A549 (cell line): ENCODE results near the gene SHROOM1. TPM values are rescaled to one million over a fixed set of nuclear protein-coding genes. Genes with fewer than 3 reads are reported as not detected.

Source experiments
- ATAC-seq, 2 experiments: fragments of 200-7000 bp in 1 of 2; fragments of >200 bp in 1 of 2; cut with Nextera tagmentation in 1 of 2; cut with Tn5 transposase in 1 of 2; 3 replicates each; pipeline versions ENCODE4 v1.8.0 to v1.9.1; 2018 to 2020; ENCODE audit warnings: mild to moderate bottlenecking in 1 of 2, moderate library complexity in 1 of 2
- CTCF ChIA-PET: fragments of 300-600 bp; sonication (Branson Sonifier 250); formaldehyde crosslinking; extraction: SDS; loops from one replicate; lab custom pipeline; 2021; ENCODE audit warnings: antibody characterized with exemption, inconsistent platforms; lab: Yijun Ruan, JAX
- POLR2A ChIA-PET: fragments of 350-600 bp; formaldehyde crosslinking; extraction: SDS; loops from one replicate; lab custom pipeline; 2021; ENCODE audit warnings: antibody characterized with exemption, inconsistent platforms; lab: Yijun Ruan, JAX
- DNase-seq, 2 experiments: peaks; one replicate each; pipeline versions ENCODE4 v3.0.0 to v3.0.0-alpha.2; 2011 to 2016; ENCODE audit warnings: low read depth in 1 of 2, low spot score in 1 of 2
- FAIRE-seq: peaks from 2 replicates; lab custom pipeline; 2011; peaks lifted over from hg19 to GRCh38; lab: Jason Lieb, UNC
- H3K27ac ChIP-seq, 2 experiments: fragments of >200 bp; sonication (Bioruptor Twin); formaldehyde crosslinking; 3 replicates each; pipeline ENCODE4 v1.5.1; 2016 to 2017
- H3K4me1 ChIP-seq: fragments of >200 bp; sonication (Bioruptor Twin); formaldehyde crosslinking; 3 replicates; pipeline ENCODE4 v1.6.1; 2016
- H3K4me2 ChIP-seq: fragments of >200 bp; sonication (Bioruptor Twin); formaldehyde crosslinking; 3 replicates; pipeline ENCODE4 v1.6.1; 2016
- H3K4me3 ChIP-seq: fragments of >200 bp; sonication (Bioruptor Twin); formaldehyde crosslinking; 3 replicates; pipeline ENCODE4 v1.5.1; 2016
- H3K9me3 ChIP-seq: fragments of >200 bp; sonication (Bioruptor Twin); formaldehyde crosslinking; 3 replicates; pipeline ENCODE4 v1.6.1; 2016
- ATOH8 ChIP-seq: fragments of 250-450 bp; sonication (Bioruptor Pico); IDR thresholded peaks from 2 replicates; pipeline ENCODE4 v1.5.0; 2020; ENCODE audit warnings: low read depth, mild to moderate bottlenecking, moderate library complexity
- CBX8 ChIP-seq: fragments of 200-600 bp; sonication (generic); IDR thresholded peaks from 2 replicates; pipeline ENCODE4 v1.6.1; 2016
- CEBPB ChIP-seq, 2 experiments: fragments of >200 bp in 1 of 2; sonication (Bioruptor Twin) in 1 of 2; formaldehyde crosslinking in 1 of 2; IDR thresholded peaks; 2 replicates each; pipeline ENCODE4 v1.6.1; 2012 to 2016
- CHD4 ChIP-seq: fragments of 200-600 bp; sonication (generic); IDR thresholded peaks from 2 replicates; pipeline ENCODE4 v1.6.1; 2016; ENCODE audit warnings: antibody characterized with exemption, mild to moderate bottlenecking, borderline replicate concordance
- EHF ChIP-seq: fragments of 250-450 bp; sonication (Bioruptor Pico); IDR thresholded peaks from 2 replicates; pipeline ENCODE4 v1.5.0; 2020; ENCODE audit warnings: mild to moderate bottlenecking
- EHMT2 ChIP-seq: fragments of 200-600 bp; sonication (generic); IDR thresholded peaks from 2 replicates; pipeline ENCODE4 v1.6.1; 2016; ENCODE audit warnings: antibody characterized with exemption, low read depth, mild to moderate bottlenecking, moderate library complexity
- EP300 ChIP-seq, 2 experiments: fragments of >200 bp; sonication (Bioruptor Twin); formaldehyde crosslinking; IDR thresholded peaks; 2 replicates in 1 of 2; 3 replicates in 1 of 2; pipeline ENCODE4 v1.6.1; 2016 to 2017
- ESRRA ChIP-seq: fragments of 150-350 bp; IDR thresholded peaks from 2 replicates; pipeline ENCODE4 v1.6.1; 2014; ENCODE audit warnings: mild to moderate bottlenecking, low read length, borderline replicate concordance
- HOXB13 ChIP-seq: fragments of 250-450 bp; sonication (Bioruptor Pico); IDR thresholded peaks from 2 replicates; pipeline ENCODE4 v1.5.0; 2020; ENCODE audit warnings: low read depth, mild to moderate bottlenecking, moderate library complexity
- JUN ChIP-seq, 2 experiments: fragments of >200 bp; sonication (Bioruptor Twin); formaldehyde crosslinking; IDR thresholded peaks; 2 replicates in 1 of 2; 3 replicates in 1 of 2; pipeline ENCODE4 v1.6.1; 2016 to 2017
- MAFK ChIP-seq: fragments of 450-650 bp; IDR thresholded peaks from 2 replicates; pipeline ENCODE4 v1.6.1; 2014; ENCODE audit not compliant: partially characterized antibody
- NFE2L2 ChIP-seq: fragments of 150-350 bp; conservative IDR thresholded peaks from 2 replicates; pipeline ENCODE4 v1.6.1; 2014; ENCODE audit warnings: low read length
- NPAS2 ChIP-seq: fragments of 250-450 bp; sonication (Bioruptor Pico); IDR thresholded peaks from 2 replicates; pipeline ENCODE4 v1.8.0; 2022; ENCODE audit warnings: mild to moderate bottlenecking, moderate library complexity, borderline replicate concordance
- PHF8 ChIP-seq: fragments of 200-600 bp; sonication (generic); IDR thresholded peaks from 2 replicates; pipeline ENCODE4 v1.6.1; 2016; ENCODE audit warnings: low read depth, mild to moderate bottlenecking, antibody characterized with exemption, moderate library complexity, borderline replicate concordance
- POLR2A ChIP-seq: IDR thresholded peaks from 2 replicates; pipeline ENCODE4 v1.6.1; 2012; ENCODE audit warnings: mild to moderate bottlenecking, low read length
- RAD21 ChIP-seq, 2 experiments: fragments of >200 bp in 1 of 2; sonication (Bioruptor Twin) in 1 of 2; formaldehyde crosslinking in 1 of 2; IDR thresholded peaks in 1 of 2; conservative IDR thresholded peaks in 1 of 2; 2 replicates in 1 of 2; 3 replicates in 1 of 2; pipeline ENCODE4 v1.6.1; 2012 to 2018; ENCODE audit warnings: inconsistent platforms in 1 of 2
- RCOR1 ChIP-seq: fragments of 150-350 bp; IDR thresholded peaks from 2 replicates; pipeline ENCODE4 v1.6.1; 2014; ENCODE audit warnings: antibody characterized with exemption, low read length, low read depth
- TFCP2L1 ChIP-seq: fragments of 250-450 bp; sonication (Bioruptor Pico); IDR thresholded peaks from 2 replicates; pipeline ENCODE4 v1.5.0; 2021; ENCODE audit warnings: mild to moderate bottlenecking
- TP53 ChIP-seq: fragments of 250-450 bp; sonication (Bioruptor Pico); IDR thresholded peaks from 2 replicates; pipeline ENCODE4 v1.5.0; 2021; ENCODE audit warnings: mild to moderate bottlenecking, moderate library complexity
- ZC3H11A ChIP-seq: fragments of 450-650 bp; IDR thresholded peaks from 2 replicates; pipeline ENCODE4 v1.6.1; 2014; ENCODE audit warnings: antibody characterized with exemption, mild to moderate bottlenecking
- ZNF302 ChIP-seq: fragments of 250-450 bp; sonication (Bioruptor Pico); IDR thresholded peaks from 2 replicates; pipeline ENCODE4 v1.9.0; 2021; ENCODE audit warnings: inconsistent platforms, mild to moderate bottlenecking, moderate library complexity
- ZSCAN20 ChIP-seq: fragments of 250-450 bp; sonication (Bioruptor Pico); IDR thresholded peaks from 2 replicates; pipeline ENCODE4 v1.8.0; 2022; ENCODE audit warnings: mild to moderate bottlenecking, moderate library complexity
- WGBS: methylation state at CpG from one replicate; pipeline ENCODE4 v1.1.6; 2017; ENCODE audit errors: missing lambda C conversion rate; 5-methylcytosine and 5-hydroxymethylcytosine counted together
- polyA plus RNA-seq, 4 experiments: library from polyadenylated mRNA; depleted of rRNA in 3 of 4; stranded (reverse); fragments of >200 nt; fragmentation: RNase III in 1 of 4; extraction: RNeasy Plus Mini Kit Qiagen cat#74134 plus additional on column Dnase treatment in 1 of 4; gene quantifications; 2 replicates in 3 of 4; 3 replicates in 1 of 4; pipeline ENCODE4 v1.2.3, GENCODE V29; 2011 to 2017
- TF ChIP-seq, protein P1 (sequence below): fragments of >200 bp; sonication (Bioruptor Twin); formaldehyde crosslinking; IDR thresholded peaks from 3 replicates; pipeline ENCODE4 v1.5.1; 2016
- TF ChIP-seq, protein P2 (sequence below): fragments of 450-650 bp; IDR thresholded peaks from 2 replicates; pipeline ENCODE4 v1.6.1; 2014; ENCODE audit warnings: antibody characterized with exemption
- TF ChIP-seq, protein P3 (sequence below): fragments of 250-450 bp; sonication (Bioruptor Pico); IDR thresholded peaks from 2 replicates; pipeline ENCODE4 v1.5.0; 2021; ENCODE audit warnings: mild to moderate bottlenecking, moderate library complexity, borderline replicate concordance
- TF ChIP-seq, protein P4 (sequence below): fragments of 150-350 bp; IDR thresholded peaks from 2 replicates; pipeline ENCODE4 v1.6.1; 2014; ENCODE audit warnings: low read depth, mild to moderate bottlenecking, low read length

SHROOM1 gene
- polyA plus RNA-seq, 2 of the 4 experiments (the other 2 are of a cell fraction), result 4.5 to 5.4 TPM

DNA sequence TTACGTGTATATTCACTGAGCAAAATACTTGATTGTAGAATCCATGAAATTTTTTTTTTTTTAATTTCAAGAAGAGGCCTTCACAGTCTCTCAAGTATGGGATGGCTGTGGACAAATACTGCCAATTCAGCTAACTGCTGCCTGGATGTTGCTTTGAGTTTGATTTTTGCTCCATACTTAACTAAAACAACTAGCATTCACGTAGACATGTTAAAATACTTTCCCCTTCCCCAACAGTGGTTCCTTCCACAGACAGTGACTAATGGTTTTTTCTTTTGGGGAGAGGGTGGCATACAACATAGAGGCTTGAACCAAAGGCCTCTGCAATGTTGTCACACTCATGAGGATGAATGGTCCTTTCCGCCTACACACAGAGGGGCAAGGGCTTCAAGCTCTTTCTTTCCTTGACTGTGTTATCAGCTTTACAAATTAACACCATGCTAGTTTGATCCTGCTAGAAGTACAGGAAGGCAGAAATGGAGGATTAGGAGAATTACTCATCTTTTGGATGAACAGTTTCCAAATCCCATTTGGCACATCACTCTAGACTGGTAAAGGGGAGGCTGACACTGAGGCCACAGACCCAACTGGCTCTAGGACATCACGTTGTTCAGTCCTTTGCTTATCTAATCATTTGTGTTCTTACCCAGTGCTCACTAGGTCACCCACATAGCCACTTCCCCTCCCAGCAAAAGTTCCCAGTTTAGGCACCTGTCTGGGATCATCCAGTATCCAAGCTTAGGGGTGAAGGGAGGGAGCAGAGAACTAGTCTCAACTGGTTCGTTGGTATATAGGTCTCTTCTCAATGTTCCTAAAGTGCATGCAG, 41.2 kb upstream of the SHROOM1 start:
- Histone ChIP-seq H3K9me3 (no peaks in the 10 kb centered on the region), H3K4me2 (no peak overlapping the region), H3K4me3 (no peak overlapping the region), H3K27ac (no peak overlapping the region), H3K4me1 (peaks cover 14% of the 10 kb centered on the region; the same call in 2 of the 3 replicates)
- no peak for FAIRE-seq
- CTCF ChIA-PET, result interaction anchor here (0.5 to 5.7 kb wide), 5 partner anchors 11 to 349 kb away, joined by 3 to 24 read pairs (median 5); partner anchors contain the start of gene SHROOM1
- DNase-seq, result no peak
- POLR2A ChIA-PET, result no interaction called here
- 93% methylated on average over 5 of the region's 5 CpGs for WGBS
- no peak for ATAC-seq
- TF ChIP-seq MAFK (peak; percentile 4), TFCP2L1 (no peak)

DNA sequence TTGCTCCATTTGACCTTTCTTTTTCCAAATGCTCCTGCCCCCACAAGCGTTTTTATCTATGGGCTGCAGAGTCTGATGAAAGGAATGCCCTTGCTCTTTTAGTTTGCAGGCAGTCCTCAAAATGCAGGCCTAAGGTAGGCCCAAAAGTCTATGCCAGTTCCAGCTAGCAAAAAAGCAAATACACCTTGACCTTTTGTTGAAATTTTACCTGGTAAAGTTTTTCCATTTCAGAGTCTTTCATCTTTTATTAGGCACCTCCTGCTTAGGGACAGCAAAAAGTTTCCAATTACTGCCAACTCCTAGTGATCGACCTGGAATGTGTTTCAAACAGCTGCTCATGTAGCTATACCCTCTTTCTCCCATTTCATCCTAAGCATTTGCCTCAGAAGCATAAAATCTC, 40.4 kb upstream of the SHROOM1 start:
- Histone ChIP-seq H3K9me3 (no peaks in the 10 kb centered on the region), H3K4me1 (peaks cover 15% of the 10 kb centered on the region; the same call in 2 of the 3 replicates), H3K27ac (no peak overlapping the region), H3K4me2 (no peak overlapping the region), H3K4me3 (no peak overlapping the region)
- CTCF ChIA-PET, result interaction anchor here (0.5 to 5.7 kb wide), 5 partner anchors 12 to 348 kb away, joined by 3 to 24 read pairs (median 5); partner anchors contain the start of gene SHROOM1
- DNase-seq (no peak), FAIRE-seq (no peak), ATAC-seq (no peak)
- TF ChIP-seq, protein P1, sequence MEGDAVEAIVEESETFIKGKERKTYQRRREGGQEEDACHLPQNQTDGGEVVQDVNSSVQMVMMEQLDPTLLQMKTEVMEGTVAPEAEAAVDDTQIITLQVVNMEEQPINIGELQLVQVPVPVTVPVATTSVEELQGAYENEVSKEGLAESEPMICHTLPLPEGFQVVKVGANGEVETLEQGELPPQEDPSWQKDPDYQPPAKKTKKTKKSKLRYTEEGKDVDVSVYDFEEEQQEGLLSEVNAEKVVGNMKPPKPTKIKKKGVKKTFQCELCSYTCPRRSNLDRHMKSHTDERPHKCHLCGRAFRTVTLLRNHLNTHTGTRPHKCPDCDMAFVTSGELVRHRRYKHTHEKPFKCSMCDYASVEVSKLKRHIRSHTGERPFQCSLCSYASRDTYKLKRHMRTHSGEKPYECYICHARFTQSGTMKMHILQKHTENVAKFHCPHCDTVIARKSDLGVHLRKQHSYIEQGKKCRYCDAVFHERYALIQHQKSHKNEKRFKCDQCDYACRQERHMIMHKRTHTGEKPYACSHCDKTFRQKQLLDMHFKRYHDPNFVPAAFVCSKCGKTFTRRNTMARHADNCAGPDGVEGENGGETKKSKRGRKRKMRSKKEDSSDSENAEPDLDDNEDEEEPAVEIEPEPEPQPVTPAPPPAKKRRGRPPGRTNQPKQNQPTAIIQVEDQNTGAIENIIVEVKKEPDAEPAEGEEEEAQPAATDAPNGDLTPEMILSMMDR, result no peak
- TF ChIP-seq ATOH8 (CRISPR knock-in tag) (no peak), ZC3H11A (no peak), NPAS2 (no peak), POLR2A (no peak), EHMT2 (no peak), JUN (IDR thresholded peaks at IDR 0.05) (no peak), CEBPB (IDR thresholded peaks at IDR 0.05) (no peak), TP53 (CRISPR knock-in tag) (no peak), HOXB13 (no peak), ESRRA (no peak), CBX8 (no peak), EHF (no peak), EP300 (IDR thresholded peaks at IDR 0.05) (no peak), TFCP2L1 (no peak), ZSCAN20 (CRISPR knock-in tag) (no peak)
- TF ChIP-seq, protein P2, sequence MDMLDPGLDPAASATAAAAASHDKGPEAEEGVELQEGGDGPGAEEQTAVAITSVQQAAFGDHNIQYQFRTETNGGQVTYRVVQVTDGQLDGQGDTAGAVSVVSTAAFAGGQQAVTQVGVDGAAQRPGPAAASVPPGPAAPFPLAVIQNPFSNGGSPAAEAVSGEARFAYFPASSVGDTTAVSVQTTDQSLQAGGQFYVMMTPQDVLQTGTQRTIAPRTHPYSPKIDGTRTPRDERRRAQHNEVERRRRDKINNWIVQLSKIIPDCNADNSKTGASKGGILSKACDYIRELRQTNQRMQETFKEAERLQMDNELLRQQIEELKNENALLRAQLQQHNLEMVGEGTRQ, result no peak
- 39% methylated on average over 2 of the region's 2 CpGs for WGBS
- POLR2A ChIA-PET, result no interaction called here

DNA sequence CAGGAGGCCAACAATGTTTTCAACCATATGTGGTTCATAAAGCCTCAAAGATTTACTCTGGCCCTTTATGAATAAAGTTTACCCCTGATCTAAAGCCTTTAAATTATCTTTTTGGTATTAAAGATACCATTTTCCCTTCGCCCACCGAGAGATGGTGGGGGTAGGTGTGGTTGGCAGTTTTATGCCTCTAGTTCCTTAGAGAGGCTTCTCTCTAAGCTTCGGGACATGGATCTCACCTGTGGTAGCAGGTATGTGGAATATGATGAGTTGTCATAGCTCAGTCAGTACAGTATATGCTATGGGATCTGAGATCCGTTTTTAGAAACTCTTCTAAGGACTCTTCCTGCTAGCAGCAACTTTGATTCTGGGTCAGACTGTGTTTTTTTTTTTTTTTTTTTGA, 38.3 kb upstream of the SHROOM1 start:
- WGBS, result 90% methylated on average over 4 of the region's 4 CpGs
- H3K4me2 ChIP-seq, result no peak overlapping the region
- H3K27ac ChIP-seq, result no peak overlapping the region
- no peak for FAIRE-seq
- H3K4me3 ChIP-seq, result no peak overlapping the region
- DNase-seq, result no peak
- no peak for ATAC-seq
- H3K4me1 ChIP-seq, result peaks cover 18% of the 10 kb centered on the region; the same call in 2 of the 3 replicates
- H3K9me3 ChIP-seq, result no peaks in the 10 kb centered on the region
- CTCF ChIA-PET, result interaction anchor here (0.7 to 1.6 kb wide), 5 partner anchors 8 to 164 kb away, joined by 3 to 9 read pairs (median 4); partner anchors contain the start of gene SHROOM1
- TF ChIP-seq RCOR1 (no peak), CHD4 (no peak), PHF8 (no peak), NFE2L2 (no peak), CEBPB (IDR thresholded peaks at IDR 0.05) (no peak), RAD21 (conservative IDR thresholded peaks at IDR 0.05 in 1 of 2, IDR thresholded peaks at IDR 0.05 in 1 of 2) (no peak), ZNF302 (CRISPR knock-in tag) (no peak), EHMT2 (no peak)
- TF ChIP-seq, protein P3, sequence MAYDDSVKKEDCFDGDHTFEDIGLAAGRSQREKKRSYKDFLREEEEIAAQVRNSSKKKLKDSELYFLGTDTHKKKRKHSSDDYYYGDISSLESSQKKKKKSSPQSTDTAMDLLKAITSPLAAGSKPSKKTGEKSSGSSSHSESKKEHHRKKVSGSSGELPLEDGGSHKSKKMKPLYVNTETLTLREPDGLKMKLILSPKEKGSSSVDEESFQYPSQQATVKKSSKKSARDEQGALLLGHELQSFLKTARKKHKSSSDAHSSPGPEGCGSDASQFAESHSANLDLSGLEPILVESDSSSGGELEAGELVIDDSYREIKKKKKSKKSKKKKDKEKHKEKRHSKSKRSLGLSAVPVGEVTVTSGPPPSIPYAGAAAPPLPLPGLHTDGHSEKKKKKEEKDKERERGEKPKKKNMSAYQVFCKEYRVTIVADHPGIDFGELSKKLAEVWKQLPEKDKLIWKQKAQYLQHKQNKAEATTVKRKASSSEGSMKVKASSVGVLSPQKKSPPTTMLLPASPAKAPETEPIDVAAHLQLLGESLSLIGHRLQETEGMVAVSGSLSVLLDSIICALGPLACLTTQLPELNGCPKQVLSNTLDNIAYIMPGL (CRISPR knock-in tag), result no peak
- TF ChIP-seq, protein P4, sequence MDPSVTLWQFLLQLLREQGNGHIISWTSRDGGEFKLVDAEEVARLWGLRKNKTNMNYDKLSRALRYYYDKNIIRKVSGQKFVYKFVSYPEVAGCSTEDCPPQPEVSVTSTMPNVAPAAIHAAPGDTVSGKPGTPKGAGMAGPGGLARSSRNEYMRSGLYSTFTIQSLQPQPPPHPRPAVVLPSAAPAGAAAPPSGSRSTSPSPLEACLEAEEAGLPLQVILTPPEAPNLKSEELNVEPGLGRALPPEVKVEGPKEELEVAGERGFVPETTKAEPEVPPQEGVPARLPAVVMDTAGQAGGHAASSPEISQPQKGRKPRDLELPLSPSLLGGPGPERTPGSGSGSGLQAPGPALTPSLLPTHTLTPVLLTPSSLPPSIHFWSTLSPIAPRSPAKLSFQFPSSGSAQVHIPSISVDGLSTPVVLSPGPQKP, result no peak
- POLR2A ChIA-PET, result interaction anchor here (0.6 to 0.7 kb wide), 2 partner anchors 93 to 131 kb away, joined by 3 to 5 read pairs; partner anchors contain the start of gene KIF3A
